Mucosa of descending colon (tissue), 3 donors: ENCODE results near the gene DOLPP1. TPM values are rescaled to one million over a fixed set of nuclear protein-coding genes. Genes with fewer than 3 reads are reported as not detected.

Source experiments
- ATAC-seq: fragments of 200-7000 bp; cut with Tn5 transposase; one replicate; pipeline ENCODE4 v1.9.1; 2020; ENCODE audit warnings: mild to moderate bottlenecking, moderate library complexity
- DNase-seq, 3 donors: peaks; one replicate each; pipeline ENCODE4 v3.0.0-alpha.2; 2020
- H3K36me3 ChIP-seq: fragments of 200-600 bp; one replicate; pipeline ENCODE4 v1.8.0; 2021; ENCODE audit warnings: low read depth, mild to moderate bottlenecking
- H3K4me1 ChIP-seq: fragments of 200-600 bp; one replicate; pipeline ENCODE4 v1.8.0; 2021; ENCODE audit warnings: low read depth, mild to moderate bottlenecking
- H3K4me3 ChIP-seq: fragments of 200-600 bp; one replicate; pipeline ENCODE4 v1.8.0; 2021; ENCODE audit warnings: mild to moderate bottlenecking
- H3K9me3 ChIP-seq: fragments of 200-600 bp; one replicate; pipeline ENCODE4 v1.8.0; 2021; ENCODE audit warnings: mild to moderate bottlenecking
- CTCF ChIP-seq: fragments of 200-600 bp; IDR thresholded peaks from one replicate; pipeline ENCODE4 v1.8.0; 2022; ENCODE audit warnings: antibody characterized with exemption, mild to moderate bottlenecking
- intact Hi-C, 2 donors: fragments of 100-400 bp; cut with DNase I in 1 of 2; cut with micrococcal nuclease in 1 of 2; formaldehyde crosslinking; loops; one replicate each; pipeline versions ENCODE4 v1.11.0 to v1.11.1; 2022; cut with DNase I, micrococcal nuclease
- total RNA-seq, 3 donors: library from RNA; stranded (reverse); fragmentation: NEBNext Ultra II Directional in 2 of 3; extraction: Animal tissue kit (Norgen Biotek cat#: 25700) in 2 of 3; gene quantifications; one replicate each; pipeline versions ENCODE4 v1.2.1 to v1.2.4, GENCODE V29; 2021 to 2023
- donor health status: DM: no; HTN: no; CAD: no; lungs with moderate emphysema.
- donor health status: DM: no; HTN: no; CAD: no.
- donor health status: DM: no; HTN: yes; CAD: no.

Gene DOLPP1
- total RNA-seq, 3 donors from 2014 or later = 27.6 to 59.7 (median 48.3) TPM

- TF ChIP-seq CTCF = no peak
- Histone ChIP-seq H3K9me3 (no peaks in the 10 kb centered on the region), H3K4me1 (peaks cover 4% of the 10 kb centered on the region), H3K36me3 (peaks cover 6% of the 10 kb centered on the region), H3K4me3 (no peak overlapping the region)
- DNase-seq (no peak), ATAC-seq (no peak)
- intact Hi-C loops = no loop called here
These were observed 8.3 kb downstream of the DOLPP1 start for GRCh38 chr9:129089246-129089645.

- TF ChIP-seq CTCF = no peak
- Histone ChIP-seq H3K4me3 (no peak overlapping the region), H3K36me3 (no peaks in the 10 kb centered on the region), H3K4me1 (peaks cover 3% of the 10 kb centered on the region), H3K9me3 (no peaks in the 10 kb centered on the region)
- ATAC-seq (no peak), DNase-seq (no peak)
- intact Hi-C loops = no loop called here
These were observed 12.9 kb downstream of the DOLPP1 start for GRCh38 chr9:129093602-129094386.

GRCh38 chr9:129094387-129095169 lies 13.7 kb downstream of the DOLPP1 start:
- intact Hi-C loops = no loop called here
- DNase-seq (peak in 1 of 3 donors; percentile 29), ATAC-seq (no peak)
- no peak for TF ChIP-seq CTCF
- Histone ChIP-seq H3K4me1 (peaks cover 3% of the 10 kb centered on the region), H3K9me3 (no peaks in the 10 kb centered on the region), H3K4me3 (no peak overlapping the region), H3K36me3 (no peaks in the 10 kb centered on the region)

GRCh38 chr9:129095170-129095667 lies 14.3 kb downstream of the DOLPP1 start:
- H3K36me3 ChIP-seq = no peaks in the 10 kb centered on the region
- peaks cover 3% of the 10 kb centered on the region for H3K4me1 ChIP-seq
- ATAC-seq (no peak), DNase-seq (peak in 1 of 3 donors; percentile 47)
- intact Hi-C loops = no loop called here
- H3K4me3 ChIP-seq = no peak overlapping the region
- H3K9me3 ChIP-seq = no peaks in the 10 kb centered on the region
- no peak for TF ChIP-seq CTCF

GRCh38 chr9:129095908-129096307 lies 15.0 kb downstream of the DOLPP1 start:
- TF ChIP-seq CTCF = no peak
- H3K4me3 ChIP-seq = no peak overlapping the region
- H3K4me1 ChIP-seq = peaks cover 3% of the 10 kb centered on the region
- intact Hi-C loops = no loop called here
- no peaks in the 10 kb centered on the region for H3K36me3 ChIP-seq
- DNase-seq = peak in 1 of 3 donors; percentile 35
- no peak for ATAC-seq
- no peaks in the 10 kb centered on the region for H3K9me3 ChIP-seq
